Keratinocyte (primary cell): Measurements from ENCODE around the gene MAML1. TPM values are rescaled to one million over a fixed set of nuclear protein-coding genes. Genes with fewer than 3 reads are reported as not detected.

Experiments used
- DNase-seq: peaks from one replicate; pipeline ENCODE4 v3.0.0-alpha.2; 2011; ENCODE audit warnings: low read depth, missing footprints, low spot score
- FAIRE-seq: peaks from 2 replicates; lab custom pipeline; 2011; peaks lifted over from hg19 to GRCh38; lab: Jason Lieb, UNC
- H2AFZ ChIP-seq: 2 replicates; pipeline ENCODE4 v1.6.0; 2012; ENCODE audit warnings: low read length, control low read depth, inconsistent platforms; ENCODE audit not compliant: control insufficient read depth
- H3K27ac ChIP-seq: 2 replicates; pipeline ENCODE4 v1.5.1; 2011; ENCODE audit warnings: low read length; ENCODE audit not compliant: control insufficient read depth, insufficient read depth
- H3K27me3 ChIP-seq: 3 replicates; pipeline ENCODE4 v1.6.0; 2011; ENCODE audit warnings: low read length; ENCODE audit not compliant: control insufficient read depth, insufficient read depth; ENCODE audit errors: extremely low read depth
- H3K36me3 ChIP-seq, 2 experiments: 2 replicates in 1 of 2; 3 replicates in 1 of 2; pipeline ENCODE4 v1.5.1; 2011; ENCODE audit warnings: low read length in 2 of 2, mild to moderate bottlenecking in 1 of 2; ENCODE audit not compliant: control insufficient read depth in 2 of 2, insufficient read depth in 2 of 2; ENCODE audit errors: extremely low read depth in 1 of 2
- H3K4me1 ChIP-seq: 3 replicates; pipeline ENCODE4 v1.5.1; 2011; ENCODE audit warnings: low read length; ENCODE audit not compliant: control insufficient read depth, insufficient read depth; ENCODE audit errors: extremely low read depth
- H3K4me2 ChIP-seq: 3 replicates; pipeline ENCODE4 v1.6.0; 2011; ENCODE audit warnings: low read depth, low read length; ENCODE audit not compliant: control insufficient read depth, insufficient read depth; ENCODE audit errors: extremely low read depth
- H3K4me3 ChIP-seq, 3 experiments: fragments of 200-600 bp in 1 of 3; sonication (generic) in 1 of 3; 2 replicates in 2 of 3; 3 replicates in 1 of 3; pipeline ENCODE4 v1.5.1; 2011 to 2016; ENCODE audit warnings: low read length in 3 of 3, mild to moderate bottlenecking in 3 of 3, control low read depth in 2 of 3, inconsistent platforms in 1 of 3, low read depth in 1 of 3, mixed read lengths in 1 of 3, mixed run types in 1 of 3, moderate library complexity in 1 of 3; ENCODE audit not compliant: control insufficient read depth in 2 of 3, insufficient read depth in 2 of 3; ENCODE audit errors: extremely low read depth in 1 of 3
- H3K79me2 ChIP-seq: 2 replicates; pipeline ENCODE4 v1.6.0; 2012; ENCODE audit warnings: low read length; ENCODE audit not compliant: control insufficient read depth, insufficient read depth
- H3K9ac ChIP-seq: 3 replicates; pipeline ENCODE4 v1.6.0; 2011; ENCODE audit warnings: low read length; ENCODE audit not compliant: control insufficient read depth, insufficient read depth; ENCODE audit errors: extremely low read depth
- H3K9me1 ChIP-seq: 3 replicates; pipeline ENCODE4 v1.6.0; 2011; ENCODE audit warnings: low read length; ENCODE audit not compliant: control insufficient read depth, insufficient read depth; ENCODE audit errors: extremely low read depth
- H3K9me3 ChIP-seq: 2 replicates; pipeline ENCODE4 v1.5.1; 2012; ENCODE audit warnings: low read depth, low read length; ENCODE audit not compliant: control insufficient read depth
- H4K20me1 ChIP-seq: 3 replicates; pipeline ENCODE4 v1.6.0; 2011; ENCODE audit warnings: low read length; ENCODE audit not compliant: control insufficient read depth, insufficient read depth; ENCODE audit errors: extremely low read depth
- CTCF ChIP-seq, 3 experiments: IDR thresholded peaks in 1 of 3; conservative IDR thresholded peaks in 1 of 3; optimal IDR thresholded peaks in 1 of 3; 2 replicates in 2 of 3; 3 replicates in 1 of 3; pipeline versions ENCODE3 to v1.5.1; 2011; ENCODE audit warnings: low read length in 3 of 3, mild to moderate bottlenecking in 3 of 3, moderate library complexity in 2 of 3, control low read depth in 1 of 3, inconsistent platforms in 1 of 3; ENCODE audit not compliant: insufficient read depth in 2 of 3; ENCODE audit errors: extremely low read depth in 1 of 3
- EZH2 ChIP-seq: IDR thresholded peaks from one replicate; pipeline ENCODE4 v1.6.1; 2012; ENCODE audit warnings: inconsistent platforms, mild to moderate bottlenecking, low read length, moderate library complexity
- dilution Hi-C: fragments of 300-500 bp; cut with MboI; formaldehyde crosslinking; loops from one replicate; pipeline ENCODE4 v1.7.0; 2020; ENCODE audit warnings: low sequenced_read_pairs; ENCODE audit not compliant: extremely low pct_ligation_motif_present
- polyA plus RNA-seq, 5 experiments: library from polyadenylated mRNA; depleted of rRNA in 3 of 5; stranded (reverse) in 3 of 5; stranded (forward) in 1 of 5; unstranded in 1 of 5; fragments of >200 nt; gene quantifications; 1 replicate in 1 of 5; 2 replicates in 3 of 5; 3 replicates in 1 of 5; pipeline versions ENCODE4 v1.2.1 to v1.2.3, GENCODE V29; 2011 to 2012; ENCODE audit warnings: missing spikeins in 2 of 5, low read depth in 1 of 5, low replicate concordance in 1 of 5

Gene MAML1
- polyA plus RNA-seq, 1 donor (not counting 4 experiments of a cell fraction or from before 2014, with no cell fraction given): 4.9 TPM

GRCh38 chr5:179800696-179801201 lies 68.1 kb downstream of the MAML1 start:
- Histone ChIP-seq H4K20me1 (peaks cover 6% of the 10 kb centered on the region), H3K9me1 (no peaks in the 10 kb centered on the region), H2AFZ (no peak overlapping the region), H3K9me3 (no peaks in the 10 kb centered on the region), H3K4me3 (no peak overlapping the region), H3K36me3 (peaks cover 25 to 36% of the 10 kb centered on the region in 2 experiments), H3K79me2 (peaks cover 28% of the 10 kb centered on the region), H3K27ac (no peak overlapping the region), H3K4me1 (peaks cover 20% of the 10 kb centered on the region), H3K4me2 (no peak overlapping the region), H3K9ac (no peak overlapping the region), H3K27me3 (no peaks in the 10 kb centered on the region)
- no peak for TF ChIP-seq CTCF (optimal IDR thresholded peaks at IDR 0.05 in 1 of 3, IDR thresholded peaks at IDR 0.05 in 1 of 3, conservative IDR thresholded peaks at IDR 0.05 in 1 of 3; ENCODE audit: extremely low read depth in 1 of 3, insufficient read depth in 2 of 3, low read length in 3 of 3)
- DNase-seq (no peak), FAIRE-seq (no peak)
- dilution Hi-C loops: no loop called here

GRCh38 chr5:179801304-179802206 lies 68.9 kb downstream of the MAML1 start:
- no peaks in the 10 kb centered on the region for H3K9me3 ChIP-seq
- no peaks in the 10 kb centered on the region for H3K9me1 ChIP-seq
- TF ChIP-seq EZH2 (no peak), CTCF (optimal IDR thresholded peaks at IDR 0.05 in 1 of 3, IDR thresholded peaks at IDR 0.05 in 1 of 3, conservative IDR thresholded peaks at IDR 0.05 in 1 of 3; ENCODE audit: extremely low read depth in 1 of 3, insufficient read depth in 2 of 3, low read length in 3 of 3) (peak in 2 of 3 experiments; percentile 71 to 76)
- dilution Hi-C loops: no loop called here
- peaks cover 25 to 36% of the 10 kb centered on the region in 2 experiments for H3K36me3 ChIP-seq
- H3K4me3 ChIP-seq: no peak overlapping the region
- FAIRE-seq: peak; percentile 67
- H3K79me2 ChIP-seq: peaks cover 33% of the 10 kb centered on the region
- H3K27me3 ChIP-seq: no peaks in the 10 kb centered on the region
- H3K27ac ChIP-seq: no peak overlapping the region
- H2AFZ ChIP-seq: no peak overlapping the region
- DNase-seq: no peak
- no peak overlapping the region for H3K9ac ChIP-seq
- peaks cover 20% of the 10 kb centered on the region for H3K4me1 ChIP-seq
- H4K20me1 ChIP-seq: peaks cover 6% of the 10 kb centered on the region
- H3K4me2 ChIP-seq: no peak overlapping the region
